SW 1271 (cell line): Measurements from ENCODE around the gene DPM3.
A peak's percentile ranks its signal among the peaks of the same experiment; 100 is the strongest.
"Not testable (repeated sequence)": the region's sequence is repeated elsewhere in the genome, so short reads cannot be mapped to it uniquely, and the experiment has no call there.

ENCODE experiments used
- DNase-seq, 2 experiments: peaks; one replicate each; lab custom pipeline; 2025; lab: John Stamatoyannopoulos, UW

The DPM3 gene

GRCh38 chr1:155139895-155140629, at the start of gene DPM3:
TSS of gene DPM3 (minus strand) at chr1:155140531. CDS start at chr1:155140240, 291 bp downstream.
- DNase-seq = peak; percentile 13 to 49

- DNase-seq = not testable (repeated sequence)
These were observed 49.6 kb upstream of the DPM3 start for GRCh38 chr1:155189926-155190325.

GRCh38 chr1:155188268-155188667, 47.9 kb upstream of the DPM3 start:
- DNase-seq = no peak

- DNase-seq = no peak
These were observed 47.1 kb upstream of the DPM3 start for GRCh38 chr1:155187456-155187891.

- no peak for DNase-seq
These were observed 46.6 kb upstream of the DPM3 start for GRCh38 chr1:155186794-155187455.

GRCh38 chr1:155186067-155186793, 45.9 kb upstream of the DPM3 start:
- DNase-seq = no peak

- DNase-seq = no peak
These were observed 45.4 kb upstream of the DPM3 start for GRCh38 chr1:155185783-155186066.

- DNase-seq = no peak
These were observed 44.8 kb upstream of the DPM3 start for GRCh38 chr1:155184835-155185782.

GRCh38 chr1:155184351-155184811, 44.0 kb upstream of the DPM3 start:
- no peak for DNase-seq

- DNase-seq = no peak
These were observed 43.5 kb upstream of the DPM3 start for GRCh38 chr1:155183775-155184221.

GRCh38 chr1:155182052-155182550, 41.8 kb upstream of the DPM3 start:
- no peak for DNase-seq

GRCh38 chr1:155181371-155182051, 41.2 kb upstream of the DPM3 start:
- no peak for DNase-seq

GRCh38 chr1:155179112-155180031, 39.0 kb upstream of the DPM3 start:
- DNase-seq = no peak

GRCh38 chr1:155178441-155179111, 38.2 kb upstream of the DPM3 start:
- no peak for DNase-seq

GRCh38 chr1:155177918-155178281, 37.6 kb upstream of the DPM3 start:
- no peak for DNase-seq

- no peak for DNase-seq
These were observed 37.0 kb upstream of the DPM3 start for GRCh38 chr1:155177192-155177917.

GRCh38 chr1:155176544-155177071, 36.3 kb upstream of the DPM3 start:
- DNase-seq = peak; percentile 17 to 39

- no peak for DNase-seq
These were observed 35.6 kb upstream of the DPM3 start for GRCh38 chr1:155175927-155176371.
